IPS-15b (cell line): ENCODE results near the gene SPAG4.

Source experiments
- H3K27me3 ChIP-seq: one replicate; pipeline ENCODE4 v1.6.1; 2013; ENCODE audit warnings: low read length; ENCODE audit not compliant: control insufficient read depth, insufficient read depth
- H3K36me3 ChIP-seq: one replicate; pipeline ENCODE4 v1.6.1; 2013; ENCODE audit warnings: low read length; ENCODE audit not compliant: control insufficient read depth, insufficient read depth
- H3K4me1 ChIP-seq: one replicate; pipeline ENCODE4 v1.6.1; 2013; ENCODE audit warnings: mild to moderate bottlenecking, low read length; ENCODE audit not compliant: control insufficient read depth, insufficient read depth
- H3K4me3 ChIP-seq: one replicate; pipeline ENCODE4 v1.5.1; 2013; ENCODE audit warnings: low read depth, low read length
- H3K9ac ChIP-seq: one replicate; pipeline ENCODE4 v1.6.1; 2013; ENCODE audit warnings: low read depth, mild to moderate bottlenecking, low read length
- H3K9me3 ChIP-seq: one replicate; pipeline ENCODE4 v1.6.1; 2013; ENCODE audit warnings: mild to moderate bottlenecking, low read length; ENCODE audit not compliant: control insufficient read depth, insufficient read depth

Gene SPAG4

DNA sequence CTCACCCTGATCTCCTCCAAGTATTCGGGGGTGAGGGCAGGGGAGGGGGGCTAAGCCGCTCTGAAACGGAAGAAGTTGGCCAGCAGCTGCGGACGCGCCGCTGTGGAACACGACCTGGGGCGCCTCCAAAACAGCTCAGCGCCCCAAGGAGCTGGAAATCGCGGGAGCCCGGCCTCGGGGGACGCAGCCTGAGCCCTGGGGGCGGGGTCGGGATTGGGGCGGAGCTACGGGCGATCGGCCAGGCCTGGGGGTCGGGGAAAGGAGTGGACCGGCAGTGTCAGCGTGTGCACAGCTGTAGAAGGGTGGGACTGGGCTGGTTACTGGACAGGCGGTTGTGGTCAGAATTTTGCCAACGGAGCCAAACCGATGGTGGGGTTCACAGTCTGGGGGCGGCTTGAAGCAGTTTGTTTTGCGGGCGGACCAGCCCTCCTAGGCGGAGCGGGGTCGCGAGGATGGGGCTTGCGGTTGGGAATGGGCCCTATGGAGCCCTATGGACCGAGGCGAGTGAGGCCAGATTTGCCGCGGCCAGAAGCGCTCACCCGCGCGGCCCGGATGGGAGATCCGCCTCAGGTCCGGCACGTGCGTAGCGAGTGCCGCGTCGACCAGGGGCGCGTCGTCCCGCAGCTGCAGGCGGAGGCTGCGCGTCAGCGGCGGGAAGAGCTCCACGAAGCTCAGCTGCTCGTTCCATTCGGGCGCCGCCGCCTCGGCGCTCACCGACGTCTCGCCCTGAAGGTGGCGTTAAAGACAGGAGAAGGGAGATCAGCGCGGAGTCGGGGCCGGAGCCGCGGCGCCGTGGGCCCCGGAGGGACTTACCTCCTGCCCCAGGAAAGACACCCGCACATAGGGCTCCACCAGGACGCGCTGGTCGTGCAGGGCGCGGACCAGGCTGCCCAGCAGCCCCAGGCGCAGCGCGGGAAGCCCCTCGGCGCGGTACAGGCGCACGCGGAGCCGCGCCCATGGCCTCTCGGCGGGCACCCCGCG lies 14.3 kb upstream of the SPAG4 start:
- H3K9me3 ChIP-seq: no peaks in the 10 kb centered on the region
- H3K4me3 ChIP-seq: peak overlapping the region; percentile 71
- peaks cover 36% of the 10 kb centered on the region for H3K27me3 ChIP-seq
- no peaks in the 10 kb centered on the region for H3K36me3 ChIP-seq
- H3K9ac ChIP-seq: peak overlapping the region; percentile 16
- no peaks in the 10 kb centered on the region for H3K4me1 ChIP-seq

DNA sequence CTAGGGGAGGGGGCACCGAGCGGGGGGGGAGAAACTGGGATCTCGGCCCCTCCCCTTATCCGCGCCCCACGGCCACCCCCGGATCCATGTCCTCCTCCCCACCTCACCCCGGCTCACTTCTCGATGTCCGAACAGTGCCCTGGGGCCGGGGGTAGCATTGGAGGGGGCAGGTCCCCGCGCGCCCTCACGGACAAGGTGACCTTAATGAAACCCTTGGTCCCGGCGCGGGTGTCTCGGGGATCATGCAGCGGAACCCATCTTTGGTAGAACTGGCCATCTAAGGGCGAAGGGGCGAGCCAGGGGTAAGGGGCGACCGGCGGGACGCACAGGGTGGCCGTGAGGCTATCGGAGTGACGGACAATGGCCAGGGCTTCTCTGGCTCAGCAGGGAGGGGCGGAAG lies 13.6 kb upstream of the SPAG4 start:
- Histone ChIP-seq H3K4me1 (no peaks in the 10 kb centered on the region), H3K36me3 (no peaks in the 10 kb centered on the region), H3K9me3 (no peaks in the 10 kb centered on the region), H3K4me3 (peak overlapping the region; percentile 71), H3K27me3 (peaks cover 36% of the 10 kb centered on the region), H3K9ac (peak overlapping the region; percentile 16)

DNA sequence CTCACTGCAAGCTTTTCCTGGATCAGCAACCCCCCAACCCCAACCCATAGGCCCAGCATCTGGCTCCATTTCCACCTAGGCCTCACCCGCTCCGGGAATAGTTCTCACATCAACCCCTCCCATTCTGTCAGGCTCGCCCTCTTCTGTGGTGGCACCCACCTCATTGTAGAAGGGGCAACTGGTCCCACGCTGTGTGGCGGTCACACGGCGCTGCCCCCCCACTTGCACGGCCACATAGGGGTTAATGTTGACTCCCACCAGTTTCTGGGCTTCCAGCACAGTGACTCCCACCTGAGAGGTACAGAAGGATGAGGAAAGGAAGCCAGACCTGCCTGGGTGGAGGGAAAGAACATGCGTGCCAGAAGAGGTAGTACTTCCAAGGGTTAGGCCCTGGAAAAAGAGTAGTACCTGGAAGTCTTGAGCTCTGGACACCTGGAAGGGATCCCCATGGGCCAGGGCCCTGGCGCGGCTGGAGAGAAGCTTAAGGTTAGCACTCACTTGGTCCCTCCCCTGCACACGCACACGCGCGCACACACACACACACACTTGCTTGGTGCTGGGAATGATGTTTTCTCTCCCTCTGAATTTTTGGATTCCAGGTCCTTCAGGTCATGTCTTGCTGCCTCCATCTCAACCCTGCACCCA lies 12.7 kb upstream of the SPAG4 start:
- H3K4me3 ChIP-seq: no peak overlapping the region
- H3K36me3 ChIP-seq: no peaks in the 10 kb centered on the region
- H3K4me1 ChIP-seq: no peaks in the 10 kb centered on the region
- H3K27me3 ChIP-seq: peaks cover 36% of the 10 kb centered on the region
- H3K9ac ChIP-seq: no peak overlapping the region
- no peaks in the 10 kb centered on the region for H3K9me3 ChIP-seq

DNA sequence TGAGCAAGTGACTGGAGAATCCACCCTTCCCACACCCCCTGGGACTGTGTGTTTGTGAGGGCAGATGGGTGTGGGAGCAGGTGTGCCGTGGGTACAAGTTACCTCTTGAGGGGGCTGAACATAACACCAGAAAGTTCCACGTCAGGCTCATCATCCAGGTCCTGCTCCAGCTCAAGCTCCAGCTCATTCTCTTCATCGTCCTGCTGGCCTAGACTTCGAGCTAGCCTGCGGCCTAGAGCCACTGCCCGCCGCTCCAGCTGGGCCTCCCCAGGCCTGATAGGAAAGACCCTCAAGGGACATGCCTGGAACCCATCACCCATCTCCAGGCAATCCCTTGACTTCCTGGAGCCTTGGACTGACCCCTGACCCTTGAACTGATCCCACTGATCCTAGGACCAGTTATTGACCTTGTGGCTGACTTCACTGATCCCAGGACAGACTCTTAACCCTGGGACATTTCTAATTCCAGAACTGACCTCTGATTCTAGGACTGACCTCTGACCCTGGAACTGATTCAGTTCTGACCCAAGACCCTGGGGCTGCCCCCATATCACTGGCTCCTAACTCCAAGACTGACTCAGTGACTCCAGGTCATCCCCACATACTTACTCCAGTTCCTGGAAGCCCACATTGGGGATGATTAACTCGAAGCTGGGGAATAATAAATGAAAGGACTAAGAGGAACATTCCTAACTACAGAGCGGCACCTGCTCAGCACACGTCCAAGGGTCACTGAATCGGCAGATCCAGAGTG lies 11.8 kb upstream of the SPAG4 start:
- Histone ChIP-seq H3K9ac (no peak overlapping the region), H3K27me3 (peaks cover 36% of the 10 kb centered on the region), H3K36me3 (no peaks in the 10 kb centered on the region), H3K4me1 (no peaks in the 10 kb centered on the region), H3K9me3 (no peaks in the 10 kb centered on the region), H3K4me3 (no peak overlapping the region)

DNA sequence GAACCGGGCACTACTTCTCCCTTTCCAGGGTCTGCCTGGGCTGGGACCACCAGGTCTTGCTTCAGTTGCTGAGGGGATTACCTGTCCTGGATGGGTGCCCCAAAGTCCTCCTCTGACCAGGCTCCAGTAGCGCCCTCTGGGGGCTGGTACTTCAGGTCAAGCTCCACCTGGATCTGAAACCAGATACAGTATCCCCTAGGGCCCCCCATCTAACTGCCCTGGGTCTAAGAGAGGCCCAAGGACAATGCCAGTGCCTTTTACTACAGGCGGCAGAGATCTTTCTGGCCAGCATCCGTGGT lies 11.2 kb upstream of the SPAG4 start:
- H3K27me3 ChIP-seq: peaks cover 33% of the 10 kb centered on the region
- H3K9me3 ChIP-seq: no peaks in the 10 kb centered on the region
- H3K4me1 ChIP-seq: no peaks in the 10 kb centered on the region
- H3K36me3 ChIP-seq: no peaks in the 10 kb centered on the region
- no peak overlapping the region for H3K4me3 ChIP-seq
- H3K9ac ChIP-seq: no peak overlapping the region

DNA sequence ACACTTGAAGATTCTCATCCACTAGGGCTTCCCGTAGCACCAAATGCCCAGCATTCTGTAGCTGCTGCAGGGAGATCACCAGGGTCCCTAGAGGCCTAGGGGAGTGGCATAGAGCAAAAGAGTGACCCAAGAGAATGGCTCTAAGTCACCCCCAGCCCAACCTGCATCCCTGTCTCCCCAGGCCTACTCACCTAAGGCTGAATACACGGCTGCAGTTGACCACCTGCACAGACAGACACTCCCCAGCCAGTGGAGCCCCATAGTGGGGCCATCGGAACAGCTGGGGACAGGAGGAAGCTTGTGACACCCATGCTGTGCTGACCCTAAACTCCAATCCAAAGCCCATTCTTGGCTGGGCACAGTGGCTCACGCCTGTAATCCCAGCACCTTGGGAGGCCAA lies 9.5 kb upstream of the SPAG4 start:
- H3K4me1 ChIP-seq: no peaks in the 10 kb centered on the region
- no peaks in the 10 kb centered on the region for H3K9me3 ChIP-seq
- H3K9ac ChIP-seq: no peak overlapping the region
- peaks cover 20% of the 10 kb centered on the region for H3K27me3 ChIP-seq
- H3K36me3 ChIP-seq: no peaks in the 10 kb centered on the region
- no peak overlapping the region for H3K4me3 ChIP-seq

DNA sequence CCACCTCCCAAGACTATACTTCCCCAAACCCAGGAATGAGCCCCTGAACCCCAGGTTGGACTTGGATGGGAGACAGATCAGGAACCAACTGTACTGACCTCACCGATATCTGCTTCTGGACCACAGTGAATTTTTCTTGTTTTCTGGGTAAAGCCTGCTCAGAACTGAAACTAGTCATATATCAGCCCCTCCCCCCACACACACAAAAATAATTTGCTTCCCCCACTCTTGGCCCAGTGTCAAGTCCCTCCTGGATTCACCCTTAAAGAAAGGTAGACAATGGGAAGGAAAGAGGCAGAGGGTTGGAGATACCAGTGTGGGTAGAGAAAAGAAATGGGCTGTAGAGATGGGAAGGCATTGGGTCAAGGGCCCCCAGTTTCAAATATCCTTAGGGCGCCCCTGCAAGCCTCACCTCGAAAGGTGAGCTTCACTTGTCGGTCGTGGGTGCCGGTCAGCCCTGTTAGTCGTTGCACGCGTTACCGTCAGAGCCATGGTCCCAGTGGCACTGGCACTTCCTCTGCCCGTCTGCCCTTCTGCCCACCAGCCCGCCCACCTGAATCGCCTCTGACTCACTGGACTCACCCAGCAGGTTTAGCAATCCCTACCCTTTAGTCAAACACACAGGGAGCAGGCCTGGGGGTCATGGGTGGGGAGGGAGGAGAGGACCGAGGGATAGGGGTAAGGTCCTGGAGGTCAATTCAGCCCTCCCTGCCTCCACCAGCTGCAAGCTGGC lies 8.5 kb upstream of the SPAG4 start:
- Histone ChIP-seq H3K36me3 (no peaks in the 10 kb centered on the region), H3K9me3 (no peaks in the 10 kb centered on the region), H3K9ac (no peak overlapping the region), H3K4me3 (no peak overlapping the region), H3K27me3 (peaks cover 15% of the 10 kb centered on the region), H3K4me1 (no peaks in the 10 kb centered on the region)

DNA sequence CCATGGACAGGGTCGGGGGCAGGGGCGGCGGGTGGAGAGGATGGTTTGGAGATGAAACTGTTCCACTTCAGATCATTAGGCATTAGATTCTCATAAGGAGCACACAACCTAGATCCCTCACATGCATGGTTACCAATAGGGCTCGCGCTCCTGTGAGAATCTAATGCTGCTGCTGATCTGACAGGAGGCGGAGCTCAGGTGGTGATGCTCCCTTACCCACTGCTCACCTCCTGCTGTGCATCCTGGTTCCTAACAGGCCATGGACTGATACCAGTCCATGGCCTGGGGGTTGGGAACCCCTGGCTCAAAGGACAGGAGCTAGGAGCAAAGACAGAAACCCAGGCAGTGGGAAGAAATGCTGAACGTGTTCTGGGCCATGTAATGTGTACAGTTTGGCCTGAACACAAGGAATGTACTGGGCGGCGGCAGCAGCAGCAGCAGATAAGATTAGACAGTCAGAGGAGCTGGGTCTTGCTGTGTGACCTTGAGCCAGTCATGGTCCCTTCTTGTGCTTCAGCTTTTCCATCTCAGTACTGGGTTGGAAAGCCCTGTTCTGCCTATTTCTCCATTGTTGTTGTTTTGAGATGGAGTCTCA lies 4.7 kb upstream of the SPAG4 start:
- peaks cover 4% of the 10 kb centered on the region for H3K27me3 ChIP-seq
- H3K4me1 ChIP-seq: no peaks in the 10 kb centered on the region
- H3K9me3 ChIP-seq: no peaks in the 10 kb centered on the region
- no peaks in the 10 kb centered on the region for H3K36me3 ChIP-seq
- no peak overlapping the region for H3K4me3 ChIP-seq
- H3K9ac ChIP-seq: no peak overlapping the region

DNA sequence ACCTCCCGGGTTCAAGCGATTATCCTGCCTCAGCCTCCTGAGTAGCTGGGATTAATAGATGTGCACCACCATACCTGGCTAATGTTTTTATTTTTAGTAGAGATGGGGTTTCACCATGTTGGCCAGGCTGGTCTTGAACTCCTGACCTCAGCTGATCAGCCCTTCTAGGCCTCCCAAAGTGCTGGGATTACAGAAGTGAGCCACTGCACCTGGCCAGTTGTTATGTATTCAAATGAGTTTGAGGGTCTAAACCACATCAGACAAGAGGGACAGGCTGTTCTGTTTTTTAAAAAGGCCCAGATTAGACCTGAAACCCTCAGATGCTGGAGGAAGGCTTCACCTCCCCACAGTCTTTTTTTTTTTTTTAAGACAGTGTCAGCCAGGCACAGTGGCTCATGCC lies 4.1 kb upstream of the SPAG4 start:
- no peak overlapping the region for H3K9ac ChIP-seq
- H3K4me3 ChIP-seq: no peak overlapping the region
- H3K27me3 ChIP-seq: peaks cover 4% of the 10 kb centered on the region
- no peaks in the 10 kb centered on the region for H3K9me3 ChIP-seq
- no peaks in the 10 kb centered on the region for H3K36me3 ChIP-seq
- no peaks in the 10 kb centered on the region for H3K4me1 ChIP-seq

DNA sequence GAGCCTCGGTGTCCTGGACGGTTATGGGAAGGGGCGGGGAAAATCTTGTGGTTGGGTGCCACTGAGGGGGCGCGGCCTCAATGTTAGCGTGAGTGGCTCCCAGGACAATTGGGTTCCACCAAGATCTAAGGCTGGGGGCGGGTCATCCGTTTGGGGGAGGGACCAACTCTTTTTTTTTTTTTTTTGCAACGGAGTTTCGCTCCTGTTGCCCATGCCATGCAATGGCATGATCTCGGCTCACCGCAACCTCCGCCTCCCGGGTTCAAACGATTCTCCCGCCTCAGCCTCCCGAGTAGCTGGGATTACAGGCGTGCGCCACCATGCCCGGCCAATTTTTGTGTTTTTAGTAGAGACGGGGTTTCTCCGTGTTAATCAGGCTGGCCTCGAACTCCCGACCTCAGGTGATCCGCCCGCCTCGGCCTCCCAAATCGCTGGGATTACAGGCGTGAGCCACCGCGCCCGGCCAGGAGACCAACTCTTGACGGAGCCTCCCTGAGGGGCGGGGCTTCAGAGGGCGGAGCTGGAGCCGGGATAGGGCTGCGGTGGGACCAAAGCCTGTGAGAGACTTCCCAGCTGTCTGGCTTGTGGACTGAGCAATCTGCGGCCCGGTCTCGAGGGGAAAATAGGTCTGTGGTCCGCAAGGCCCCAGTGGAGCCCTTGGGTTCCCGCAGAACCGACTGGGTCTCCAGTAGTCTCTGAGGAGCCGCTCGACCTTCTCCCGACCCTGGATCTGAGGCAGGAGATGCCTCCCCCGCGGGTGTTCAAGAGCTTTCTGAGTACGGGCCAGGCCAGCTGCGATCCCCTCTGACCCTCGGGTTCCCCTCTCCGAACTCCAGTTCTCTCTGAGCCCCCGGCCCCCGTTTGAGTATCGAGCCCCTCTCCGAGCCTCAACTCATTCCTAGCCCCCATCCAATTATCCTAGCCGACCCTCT lies 1.1 kb downstream of the SPAG4 start:
- Histone ChIP-seq H3K4me1 (no peaks in the 10 kb centered on the region), H3K4me3 (peak overlapping the region; percentile 70), H3K36me3 (no peaks in the 10 kb centered on the region), H3K27me3 (peaks cover 15% of the 10 kb centered on the region), H3K9me3 (no peaks in the 10 kb centered on the region), H3K9ac (no peak overlapping the region)
